WTC11 (cell line): ENCODE measurements around the gene AP4M1. TPM values are rescaled to one million over a fixed set of nuclear protein-coding genes. Genes with fewer than 3 reads are reported as not detected.

ENCODE experiments used
- ATAC-seq: fragments of 200-7000 bp; cut with Tn5 transposase; 2 replicates; pipeline ENCODE4 v1.10.0; 2021; ENCODE audit warnings: mild to moderate bottlenecking, moderate library complexity
- CTCF ChIA-PET: fragments of 300-600 bp; sonication (Branson Sonifier 250); formaldehyde crosslinking; loops from one replicate; lab custom pipeline; 2021; ENCODE audit warnings: antibody characterized with exemption; lab: Charles Lee
- POLR2A ChIA-PET: fragments of 350-600 bp; sonication (Branson Sonifier 250); formaldehyde crosslinking; loops from one replicate; lab custom pipeline; 2021; ENCODE audit warnings: antibody characterized with exemption; lab: Charles Lee
- DNase-seq: peaks from one replicate; pipeline ENCODE4 v3.0.0; 2021; ENCODE audit warnings: low spot score
- H3K27ac Mint-ChIP-seq: 2 replicates; pipeline ENCODE4 v1.8.0; 2021; ENCODE audit warnings: mixed read lengths
- H3K27me3 Mint-ChIP-seq: 2 replicates; pipeline ENCODE4 v1.8.0; 2021; ENCODE audit warnings: low read depth, mild to moderate bottlenecking, moderate library complexity, mixed read lengths
- H3K36me3 Mint-ChIP-seq: 2 replicates; pipeline ENCODE4 v1.8.0; 2021; ENCODE audit warnings: mixed read lengths
- H3K4me1 Mint-ChIP-seq: 2 replicates; pipeline ENCODE4 v1.8.0; 2022; ENCODE audit warnings: mixed read lengths
- H3K4me3 Mint-ChIP-seq: 2 replicates; pipeline ENCODE4 v1.8.0; 2021; ENCODE audit warnings: mild to moderate bottlenecking, moderate library complexity, mixed read lengths
- H3K9me3 Mint-ChIP-seq: 2 replicates; pipeline ENCODE4 v1.8.0; 2021; ENCODE audit warnings: mixed read lengths
- ATF1 ChIP-seq: sonication (generic); formaldehyde crosslinking; IDR thresholded peaks from 2 replicates; pipeline ENCODE4 v1.8.1; 2023; ENCODE audit warnings: mild to moderate bottlenecking, moderate library complexity, missing genetic modification reagents
- E2F4 ChIP-seq: sonication (generic); formaldehyde crosslinking; IDR thresholded peaks from 2 replicates; pipeline ENCODE4 v1.8.1; 2022; ENCODE audit warnings: low read depth, mild to moderate bottlenecking, moderate library complexity, missing genetic modification reagents, borderline replicate concordance
- IRF2 ChIP-seq: sonication (generic); formaldehyde crosslinking; IDR thresholded peaks from 2 replicates; pipeline ENCODE4 v1.8.0; 2022; ENCODE audit warnings: low read depth, missing genetic modification reagents, borderline replicate concordance
- MLX ChIP-seq: sonication (generic); formaldehyde crosslinking; IDR thresholded peaks from 2 replicates; pipeline ENCODE4 v1.8.1; 2023; ENCODE audit warnings: mild to moderate bottlenecking, missing genetic modification reagents, moderate library complexity
- MYBL2 ChIP-seq: sonication (generic); formaldehyde crosslinking; IDR thresholded peaks from 2 replicates; pipeline ENCODE4 v1.8.1; 2023; ENCODE audit warnings: mild to moderate bottlenecking, moderate library complexity, missing genetic modification reagents
- NFATC4 ChIP-seq: fragments of 250-450 bp; sonication (Bioruptor Pico); IDR thresholded peaks from 2 replicates; pipeline ENCODE4 v1.9.0; 2021; ENCODE audit warnings: mild to moderate bottlenecking
- NR1H2 ChIP-seq: sonication (generic); formaldehyde crosslinking; IDR thresholded peaks from 2 replicates; pipeline ENCODE4 v1.9.0; 2021; ENCODE audit warnings: mild to moderate bottlenecking, moderate library complexity, missing genetic modification reagents
- PRDM15 ChIP-seq: sonication (generic); formaldehyde crosslinking; IDR thresholded peaks from 2 replicates; pipeline ENCODE4 v1.8.0; 2022; ENCODE audit warnings: missing genetic modification reagents
- SP1 ChIP-seq: sonication (generic); formaldehyde crosslinking; conservative IDR thresholded peaks from 2 replicates; pipeline ENCODE4 v1.8.1; 2022; ENCODE audit warnings: missing genetic modification reagents
- USF2 ChIP-seq: sonication (generic); formaldehyde crosslinking; IDR thresholded peaks from 2 replicates; pipeline ENCODE4 v1.8.1; 2023; ENCODE audit warnings: mild to moderate bottlenecking, missing genetic modification reagents, moderate library complexity
- ZBTB21 ChIP-seq: sonication (generic); formaldehyde crosslinking; IDR thresholded peaks from 2 replicates; pipeline ENCODE4 v1.8.1; 2023; ENCODE audit warnings: mild to moderate bottlenecking, missing genetic modification reagents, borderline replicate concordance
- ZBTB43 ChIP-seq: sonication (generic); formaldehyde crosslinking; IDR thresholded peaks from 2 replicates; pipeline ENCODE4 v1.8.1; 2023; ENCODE audit warnings: mild to moderate bottlenecking, missing genetic modification reagents
- ZNF121 ChIP-seq: sonication (generic); formaldehyde crosslinking; IDR thresholded peaks from 2 replicates; pipeline ENCODE4 v1.8.0; 2023; ENCODE audit warnings: missing genetic modification reagents
- total RNA-seq: library from RNA; stranded (reverse); gene quantifications from 3 replicates; pipeline ENCODE4 v1.2.3, GENCODE V29; 2021
- TF ChIP-seq, protein P1 (sequence below): fragments of 250-450 bp; sonication (Bioruptor Pico); IDR thresholded peaks from 2 replicates; pipeline ENCODE4 v1.9.0; 2021; ENCODE audit warnings: mild to moderate bottlenecking, borderline replicate concordance
- TF ChIP-seq, protein P2 (sequence below): sonication (generic); formaldehyde crosslinking; IDR thresholded peaks from 2 replicates; pipeline ENCODE4 v1.8.1; 2023; ENCODE audit warnings: mild to moderate bottlenecking, missing genetic modification reagents, borderline replicate concordance
- TF ChIP-seq, protein P3 (sequence below): sonication (generic); formaldehyde crosslinking; IDR thresholded peaks from 2 replicates; pipeline ENCODE4 v1.8.0; 2022; ENCODE audit warnings: mild to moderate bottlenecking, missing genetic modification reagents

The AP4M1 gene
- total RNA-seq, 1 experiment from 2014 or later = 18.0 TPM

- DNase-seq (peak; percentile 65), ATAC-seq (peak; percentile 65)
- TF ChIP-seq, protein P1, sequence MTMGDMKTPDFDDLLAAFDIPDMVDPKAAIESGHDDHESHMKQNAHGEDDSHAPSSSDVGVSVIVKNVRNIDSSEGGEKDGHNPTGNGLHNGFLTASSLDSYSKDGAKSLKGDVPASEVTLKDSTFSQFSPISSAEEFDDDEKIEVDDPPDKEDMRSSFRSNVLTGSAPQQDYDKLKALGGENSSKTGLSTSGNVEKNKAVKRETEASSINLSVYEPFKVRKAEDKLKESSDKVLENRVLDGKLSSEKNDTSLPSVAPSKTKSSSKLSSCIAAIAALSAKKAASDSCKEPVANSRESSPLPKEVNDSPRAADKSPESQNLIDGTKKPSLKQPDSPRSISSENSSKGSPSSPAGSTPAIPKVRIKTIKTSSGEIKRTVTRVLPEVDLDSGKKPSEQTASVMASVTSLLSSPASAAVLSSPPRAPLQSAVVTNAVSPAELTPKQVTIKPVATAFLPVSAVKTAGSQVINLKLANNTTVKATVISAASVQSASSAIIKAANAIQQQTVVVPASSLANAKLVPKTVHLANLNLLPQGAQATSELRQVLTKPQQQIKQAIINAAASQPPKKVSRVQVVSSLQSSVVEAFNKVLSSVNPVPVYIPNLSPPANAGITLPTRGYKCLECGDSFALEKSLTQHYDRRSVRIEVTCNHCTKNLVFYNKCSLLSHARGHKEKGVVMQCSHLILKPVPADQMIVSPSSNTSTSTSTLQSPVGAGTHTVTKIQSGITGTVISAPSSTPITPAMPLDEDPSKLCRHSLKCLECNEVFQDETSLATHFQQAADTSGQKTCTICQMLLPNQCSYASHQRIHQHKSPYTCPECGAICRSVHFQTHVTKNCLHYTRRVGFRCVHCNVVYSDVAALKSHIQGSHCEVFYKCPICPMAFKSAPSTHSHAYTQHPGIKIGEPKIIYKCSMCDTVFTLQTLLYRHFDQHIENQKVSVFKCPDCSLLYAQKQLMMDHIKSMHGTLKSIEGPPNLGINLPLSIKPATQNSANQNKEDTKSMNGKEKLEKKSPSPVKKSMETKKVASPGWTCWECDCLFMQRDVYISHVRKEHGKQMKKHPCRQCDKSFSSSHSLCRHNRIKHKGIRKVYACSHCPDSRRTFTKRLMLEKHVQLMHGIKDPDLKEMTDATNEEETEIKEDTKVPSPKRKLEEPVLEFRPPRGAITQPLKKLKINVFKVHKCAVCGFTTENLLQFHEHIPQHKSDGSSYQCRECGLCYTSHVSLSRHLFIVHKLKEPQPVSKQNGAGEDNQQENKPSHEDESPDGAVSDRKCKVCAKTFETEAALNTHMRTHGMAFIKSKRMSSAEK = 0 out of 2 replicates have a peak, but pooled peaks have one; percentile 45
- TF ChIP-seq, protein P2, sequence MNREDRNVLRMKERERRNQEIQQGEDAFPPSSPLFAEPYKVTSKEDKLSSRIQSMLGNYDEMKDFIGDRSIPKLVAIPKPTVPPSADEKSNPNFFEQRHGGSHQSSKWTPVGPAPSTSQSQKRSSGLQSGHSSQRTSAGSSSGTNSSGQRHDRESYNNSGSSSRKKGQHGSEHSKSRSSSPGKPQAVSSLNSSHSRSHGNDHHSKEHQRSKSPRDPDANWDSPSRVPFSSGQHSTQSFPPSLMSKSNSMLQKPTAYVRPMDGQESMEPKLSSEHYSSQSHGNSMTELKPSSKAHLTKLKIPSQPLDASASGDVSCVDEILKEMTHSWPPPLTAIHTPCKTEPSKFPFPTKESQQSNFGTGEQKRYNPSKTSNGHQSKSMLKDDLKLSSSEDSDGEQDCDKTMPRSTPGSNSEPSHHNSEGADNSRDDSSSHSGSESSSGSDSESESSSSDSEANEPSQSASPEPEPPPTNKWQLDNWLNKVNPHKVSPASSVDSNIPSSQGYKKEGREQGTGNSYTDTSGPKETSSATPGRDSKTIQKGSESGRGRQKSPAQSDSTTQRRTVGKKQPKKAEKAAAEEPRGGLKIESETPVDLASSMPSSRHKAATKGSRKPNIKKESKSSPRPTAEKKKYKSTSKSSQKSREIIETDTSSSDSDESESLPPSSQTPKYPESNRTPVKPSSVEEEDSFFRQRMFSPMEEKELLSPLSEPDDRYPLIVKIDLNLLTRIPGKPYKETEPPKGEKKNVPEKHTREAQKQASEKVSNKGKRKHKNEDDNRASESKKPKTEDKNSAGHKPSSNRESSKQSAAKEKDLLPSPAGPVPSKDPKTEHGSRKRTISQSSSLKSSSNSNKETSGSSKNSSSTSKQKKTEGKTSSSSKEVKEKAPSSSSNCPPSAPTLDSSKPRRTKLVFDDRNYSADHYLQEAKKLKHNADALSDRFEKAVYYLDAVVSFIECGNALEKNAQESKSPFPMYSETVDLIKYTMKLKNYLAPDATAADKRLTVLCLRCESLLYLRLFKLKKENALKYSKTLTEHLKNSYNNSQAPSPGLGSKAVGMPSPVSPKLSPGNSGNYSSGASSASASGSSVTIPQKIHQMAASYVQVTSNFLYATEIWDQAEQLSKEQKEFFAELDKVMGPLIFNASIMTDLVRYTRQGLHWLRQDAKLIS (CRISPR knock-in tag) = no peak
- TF ChIP-seq NR1H2 (CRISPR knock-in tag) = no peak
- 0 out of 2 replicates have a peak, but pooled peaks have one; percentile 29 for TF ChIP-seq ZBTB43 (CRISPR knock-in tag)
- TF ChIP-seq SP1 (CRISPR knock-in tag) = peak; percentile 67
- TF ChIP-seq ATF1 (CRISPR knock-in tag) = peak; percentile 32; the same call in 1 of the 2 replicates
- 0 out of 2 replicates have a peak, but pooled peaks have one; percentile 49 for TF ChIP-seq MYBL2 (CRISPR knock-in tag)
- peak overlapping the region; percentile 96 for H3K27ac Mint-ChIP-seq
- H3K4me1 Mint-ChIP-seq = peaks cover 18% of the 10 kb centered on the region
- peak overlapping the region; percentile 98 for H3K4me3 Mint-ChIP-seq
- H3K27me3 Mint-ChIP-seq = no peaks in the 10 kb centered on the region
- no peaks in the 10 kb centered on the region for H3K9me3 Mint-ChIP-seq
- POLR2A ChIA-PET = interaction anchor here (1.8 kb wide), 1 partner anchor 18 kb away, joined by 9 read pairs; the partner anchor contains the start of genes AP4M1 and MCM7
- peaks cover 2% of the 10 kb centered on the region; the same call in 1 of the 2 replicates for H3K36me3 Mint-ChIP-seq
- CTCF ChIA-PET = interaction anchor here (1.6 kb wide), 1 partner anchor 11 kb away, joined by 8 read pairs; no protein-coding TSS in a partner anchor
These were observed 18.7 kb downstream of the AP4M1 start for GRCh38 chr7:100119970-100120732.

- ATAC-seq (no peak), DNase-seq (no peak)
- Mint-ChIP-seq H3K4me3 (peak overlapping the region; percentile 98), H3K4me1 (peaks cover 22% of the 10 kb centered on the region), H3K27me3 (no peaks in the 10 kb centered on the region), H3K27ac (peak overlapping the region; percentile 67), H3K9me3 (no peaks in the 10 kb centered on the region), H3K36me3 (peaks cover 2% of the 10 kb centered on the region; the same call in 1 of the 2 replicates)
- ChIA-PET CTCF (interaction anchor here (1.6 kb wide), 1 partner anchor 10 kb away, joined by 8 read pairs; no protein-coding TSS in a partner anchor), POLR2A (interaction anchor here (1.8 kb wide), 1 partner anchor 19 kb away, joined by 9 read pairs; the partner anchor contains the start of genes AP4M1 and MCM7)
- no peak for TF ChIP-seq IRF2 (CRISPR knock-in tag)
- no peak for TF ChIP-seq USF2 (CRISPR knock-in tag)
- TF ChIP-seq NFATC4 (CRISPR knock-in tag) = no peak
- TF ChIP-seq ZBTB21 = no peak
- TF ChIP-seq PRDM15 (CRISPR knock-in tag) = no peak
- TF ChIP-seq ZNF121 (CRISPR knock-in tag) = no peak
- TF ChIP-seq, protein P3, sequence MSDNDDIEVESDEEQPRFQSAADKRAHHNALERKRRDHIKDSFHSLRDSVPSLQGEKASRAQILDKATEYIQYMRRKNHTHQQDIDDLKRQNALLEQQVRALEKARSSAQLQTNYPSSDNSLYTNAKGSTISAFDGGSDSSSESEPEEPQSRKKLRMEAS (CRISPR knock-in tag) = no peak
- no peak for TF ChIP-seq MLX (CRISPR knock-in tag)
- TF ChIP-seq E2F4 = no peak
These were observed 19.2 kb downstream of the AP4M1 start for GRCh38 chr7:100120733-100121036.
